Measurements from ENCODE around the gene MLXIP. TPM values are rescaled to one million over a fixed set of nuclear protein-coding genes. Genes with fewer than 3 reads are reported as not detected.
A peak's percentile ranks its signal among the peaks of the same experiment; 100 is the strongest.

Gene MLXIP
- total and polyA plus RNA-seq, 4 donors, result 29.1 to 58.8 (median 38.8) TPM

GRCh38 chr12:122088179-122088810 lies 9.7 kb downstream of the MLXIP start:
- peaks cover 9 to 71% (median 28%) of the 10 kb centered on the region in 5 donors for H3K4me1 ChIP-seq (ENCODE audit: control insufficient read depth in 5 of 5, insufficient read depth in 5 of 5, low read length in 5 of 5)
- no peak overlapping the region for H3K9ac ChIP-seq (ENCODE audit: insufficient read depth in 1 of 2, low read length in 2 of 2)
- no peak for DNase-seq

GRCh38 chr12:122089077-122089476 lies 10.5 kb downstream of the MLXIP start:
- Histone ChIP-seq H3K27ac (ENCODE audit: low read depth in 1 of 2, low read length in 1 of 2) (peak overlapping the region in 1 of 2 donors; percentile 54), H3K36me3 (ENCODE audit: control insufficient read depth in 4 of 4, insufficient read depth in 4 of 4, low read length in 4 of 4) (peaks cover 0 to 27% (median 20%) of the 10 kb centered on the region in 4 donors), H3K9ac (ENCODE audit: insufficient read depth in 1 of 2, low read length in 2 of 2) (no peak overlapping the region), H3K9me3 (ENCODE audit: control insufficient read depth in 4 of 4, insufficient read depth in 3 of 4, low read length in 3 of 4) (no peaks in the 10 kb centered on the region), H3K4me3 (no peak overlapping the region), H3K4me1 (ENCODE audit: control insufficient read depth in 5 of 5, insufficient read depth in 5 of 5, low read length in 5 of 5) (peaks cover 5 to 72% (median 36%) of the 10 kb centered on the region in 5 donors), H3K27me3 (ENCODE audit: control insufficient read depth in 3 of 3, insufficient read depth in 3 of 3, low read length in 2 of 3) (no peaks in the 10 kb centered on the region)
- WGBS, 2 donors, result 46 to 53% methylated on average over 2 of the region's 2 CpGs
- no peak for TF ChIP-seq CTCF (IDR thresholded peaks at IDR 0.05; ENCODE audit: control extremely low read depth, extremely low read depth)
- ATAC-seq (ENCODE audit: insufficient read depth, low FRiP score) (no peak), DNase-seq (no peak)

More at GRCh38 chr12:122088179-122088810, 9.7 kb downstream of the MLXIP start:
- Histone ChIP-seq H3K9me3 (ENCODE audit: control insufficient read depth in 4 of 4, insufficient read depth in 3 of 4, low read length in 3 of 4) (no peaks in the 10 kb centered on the region), H3K27me3 (ENCODE audit: control insufficient read depth in 3 of 3, insufficient read depth in 3 of 3, low read length in 2 of 3) (no peaks in the 10 kb centered on the region), H3K27ac (ENCODE audit: low read depth in 1 of 2, low read length in 1 of 2) (peak overlapping the region in 1 of 2 donors; percentile 62), H3K36me3 (ENCODE audit: control insufficient read depth in 4 of 4, insufficient read depth in 4 of 4, low read length in 4 of 4) (peaks cover 0 to 32% (median 24%) of the 10 kb centered on the region in 4 donors), H3K4me3 (no peak overlapping the region)
- WGBS, 2 donors, result 80 to 90% methylated on average over 9 of the region's 9 CpGs
- ATAC-seq (ENCODE audit: insufficient read depth, low FRiP score), result no peak
- no peak for TF ChIP-seq CTCF (IDR thresholded peaks at IDR 0.05; ENCODE audit: control extremely low read depth, extremely low read depth)

GRCh38 chr12:122090759-122091515 lies 12.4 kb downstream of the MLXIP start:
- TF ChIP-seq CTCF (IDR thresholded peaks at IDR 0.05; ENCODE audit: control extremely low read depth, extremely low read depth), result no peak
- Histone ChIP-seq H3K36me3 (ENCODE audit: control insufficient read depth in 4 of 4, insufficient read depth in 4 of 4, low read length in 4 of 4) (peaks cover 0 to 13% (median 7%) of the 10 kb centered on the region in 4 donors), H3K4me1 (ENCODE audit: control insufficient read depth in 5 of 5, insufficient read depth in 5 of 5, low read length in 5 of 5) (peaks cover 5 to 80% (median 44%) of the 10 kb centered on the region in 5 donors), H3K27ac (ENCODE audit: low read depth in 1 of 2, low read length in 1 of 2) (peak overlapping the region in 1 of 2 donors; percentile 73), H3K4me3 (no peak overlapping the region), H3K9me3 (ENCODE audit: control insufficient read depth in 4 of 4, insufficient read depth in 3 of 4, low read length in 3 of 4) (no peaks in the 10 kb centered on the region), H3K27me3 (ENCODE audit: control insufficient read depth in 3 of 3, insufficient read depth in 3 of 3, low read length in 2 of 3) (no peaks in the 10 kb centered on the region), H3K9ac (ENCODE audit: insufficient read depth in 1 of 2, low read length in 2 of 2) (no peak overlapping the region)
- DNase-seq (peak; percentile 52 to 88 (median 84)), ATAC-seq (ENCODE audit: insufficient read depth, low FRiP score) (peak; percentile 44)
- WGBS, 2 donors, result 36 to 52% methylated on average over 7 of the region's 7 CpGs

All from lung (tissue), 12 donors.